Endothelial cell (in vitro differentiated cells): ENCODE data around the gene HMCN2. TPM values are rescaled to one million over a fixed set of nuclear protein-coding genes. Genes with fewer than 3 reads are reported as not detected.

Experiments used
- DNase-seq: peaks from one replicate; pipeline ENCODE4 v3.0.0; 2021; ENCODE audit warnings: low spot score
- H3K27ac Mint-ChIP-seq: one replicate; pipeline ENCODE4 v1.8.0; 2021; ENCODE audit warnings: mixed read lengths, inconsistent platforms; ENCODE audit not compliant: unreplicated experiment
- H3K27me3 Mint-ChIP-seq: one replicate; pipeline ENCODE4 v1.8.0; 2021; ENCODE audit warnings: mild to moderate bottlenecking, moderate library complexity, mixed read lengths, inconsistent platforms; ENCODE audit not compliant: unreplicated experiment
- H3K36me3 Mint-ChIP-seq: one replicate; pipeline ENCODE4 v1.8.0; 2021; ENCODE audit warnings: mild to moderate bottlenecking, low read depth, mixed read lengths, inconsistent platforms; ENCODE audit not compliant: unreplicated experiment
- H3K4me1 Mint-ChIP-seq: one replicate; pipeline ENCODE4 v1.8.0; 2021; ENCODE audit warnings: mild to moderate bottlenecking, mixed read lengths, inconsistent platforms; ENCODE audit not compliant: unreplicated experiment
- H3K4me3 Mint-ChIP-seq: one replicate; pipeline ENCODE4 v1.8.0; 2021; ENCODE audit warnings: mild to moderate bottlenecking, mixed read lengths, inconsistent platforms; ENCODE audit not compliant: unreplicated experiment
- H3K9me3 Mint-ChIP-seq: one replicate; pipeline ENCODE4 v1.8.0; 2021; ENCODE audit warnings: mixed read lengths, inconsistent platforms; ENCODE audit not compliant: unreplicated experiment
- CTCF ChIP-seq: fragments of 200-600 bp; sonication (generic); IDR thresholded peaks from one replicate; pipeline ENCODE4 v1.5.0; 2021; ENCODE audit warnings: antibody characterized with exemption; ENCODE audit not compliant: unreplicated experiment
- total RNA-seq: library from RNA; stranded (reverse); fragmentation: NEBNext Ultra II Directional; extraction: Animal tissue kit (Norgen Biotek cat#: 25700); gene quantifications from one replicate; pipeline ENCODE4 v1.2.1, GENCODE V29; 2021; ENCODE audit not compliant: unreplicated experiment

Gene HMCN2
- total RNA-seq, 1 donor from 2014 or later = 29.6 TPM

GRCh38 chr9:130286781-130287428 is 21.3 kb downstream of the HMCN2 start:
- no peak overlapping the region for H3K4me3 Mint-ChIP-seq
- no peak for DNase-seq
- TF ChIP-seq CTCF = no peak
- H3K36me3 Mint-ChIP-seq = peaks cover 10% of the 10 kb centered on the region
- H3K27ac Mint-ChIP-seq = no peak overlapping the region
- H3K4me1 Mint-ChIP-seq = peaks cover 5% of the 10 kb centered on the region
- H3K9me3 Mint-ChIP-seq = no peaks in the 10 kb centered on the region
- peaks cover 7% of the 10 kb centered on the region for H3K27me3 Mint-ChIP-seq

- H3K9me3 Mint-ChIP-seq = no peaks in the 10 kb centered on the region
- TF ChIP-seq CTCF = no peak
- peaks cover 10% of the 10 kb centered on the region for H3K36me3 Mint-ChIP-seq
- H3K27ac Mint-ChIP-seq = no peak overlapping the region
- DNase-seq = no peak
- no peaks in the 10 kb centered on the region for H3K4me1 Mint-ChIP-seq
- H3K4me3 Mint-ChIP-seq = no peak overlapping the region
- H3K27me3 Mint-ChIP-seq = peaks cover 5% of the 10 kb centered on the region
These were observed 22.2 kb downstream of the HMCN2 start for GRCh38 chr9:130287736-130288135.

DNA sequence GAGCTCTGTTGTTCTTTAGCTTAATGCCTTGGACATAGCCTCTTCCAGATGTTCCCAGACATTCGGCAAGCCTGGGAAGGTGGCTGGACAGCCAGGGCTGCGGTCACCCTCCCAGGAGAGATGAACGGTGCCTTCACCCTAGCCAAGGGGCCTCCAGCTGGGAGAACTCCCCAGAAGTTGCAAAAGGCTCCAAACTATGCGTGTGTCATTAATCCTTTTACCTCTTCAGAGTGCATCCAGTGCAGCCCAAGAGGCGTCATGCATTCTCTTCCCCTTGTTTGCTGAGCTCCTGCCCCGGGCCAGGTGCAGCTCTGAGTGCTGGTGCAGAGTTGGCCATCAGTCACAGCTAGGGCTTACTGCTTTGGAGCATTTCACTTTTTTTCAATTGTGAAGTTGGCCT is 22.8 kb downstream of the HMCN2 start:
- Mint-ChIP-seq H3K4me3 (no peak overlapping the region), H3K27me3 (peaks cover 5% of the 10 kb centered on the region), H3K9me3 (no peaks in the 10 kb centered on the region), H3K4me1 (no peaks in the 10 kb centered on the region), H3K36me3 (peaks cover 10% of the 10 kb centered on the region), H3K27ac (no peak overlapping the region)
- no peak for DNase-seq
- no peak for TF ChIP-seq CTCF

DNA sequence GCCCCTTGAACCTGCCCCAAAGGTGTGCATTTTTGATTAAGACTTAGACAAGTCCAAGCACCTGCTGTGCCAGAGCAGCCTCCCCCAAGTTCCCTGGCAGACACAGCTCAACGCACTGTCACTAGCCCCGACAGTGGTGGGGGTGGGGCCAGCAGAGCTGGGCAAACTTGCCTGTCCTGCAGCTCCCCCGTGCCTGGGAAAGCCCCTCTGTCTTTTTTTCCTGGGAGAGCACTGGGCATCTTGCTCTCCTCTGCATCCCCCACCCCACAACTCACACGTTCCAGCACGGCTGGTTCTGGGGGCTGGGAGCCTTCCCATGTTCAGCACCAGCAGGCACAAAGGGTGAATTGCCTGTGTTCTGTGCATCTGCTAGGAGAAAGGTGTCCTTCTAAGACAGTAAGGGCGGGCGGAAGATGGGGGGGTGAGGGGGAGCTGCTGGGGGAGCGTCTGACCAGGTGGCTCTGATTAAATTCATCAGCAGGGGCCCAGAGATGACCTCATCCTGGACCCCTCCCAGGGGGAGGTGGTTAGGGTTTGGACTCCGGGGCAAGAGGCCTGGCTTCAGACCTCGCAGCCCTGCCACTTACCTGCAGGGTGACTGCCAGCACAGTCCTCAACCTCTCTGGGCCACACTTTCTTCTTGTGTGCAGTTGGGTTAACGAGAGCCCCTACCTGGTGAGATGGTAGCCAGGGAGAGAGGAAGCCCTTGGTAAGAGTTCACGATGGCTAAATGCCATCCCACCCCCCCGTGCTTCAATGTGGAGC is 23.5 kb downstream of the HMCN2 start:
- peaks cover 6% of the 10 kb centered on the region for H3K36me3 Mint-ChIP-seq
- H3K27me3 Mint-ChIP-seq = peaks cover 5% of the 10 kb centered on the region
- DNase-seq = no peak

More for the DNA sequence above, 23.5 kb downstream of the HMCN2 start:
- no peak overlapping the region for H3K27ac Mint-ChIP-seq
- no peaks in the 10 kb centered on the region for H3K9me3 Mint-ChIP-seq
- no peak for TF ChIP-seq CTCF
- H3K4me1 Mint-ChIP-seq = no peaks in the 10 kb centered on the region
- no peak overlapping the region for H3K4me3 Mint-ChIP-seq
